ENCODE data around the gene RBPMS2.
A peak's percentile ranks its signal among the peaks of the same experiment; 100 is the strongest.

RBPMS2 gene

DNA sequence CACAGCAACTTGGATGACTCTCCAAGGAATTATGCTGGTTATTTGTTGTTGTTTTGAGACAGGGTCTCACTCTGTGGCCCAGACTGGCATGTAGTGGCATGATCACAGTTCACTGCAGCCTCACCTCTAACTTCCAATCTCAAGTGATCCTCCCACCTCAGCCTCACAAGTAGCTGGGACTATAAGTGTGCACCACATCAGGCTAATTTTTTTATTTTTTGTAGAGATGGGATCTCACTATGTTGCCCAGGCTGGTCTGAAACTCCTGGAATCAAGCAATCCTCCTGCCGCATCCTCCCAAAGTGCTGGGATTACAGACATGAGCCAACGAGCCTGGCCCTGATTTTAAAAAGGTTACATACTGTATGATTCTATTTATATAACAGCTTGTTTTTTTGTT lies 63.0 kb downstream of the RBPMS2 start:
- H3K27ac ChIP-seq, result no peak overlapping the region
- TF ChIP-seq, protein P1, sequence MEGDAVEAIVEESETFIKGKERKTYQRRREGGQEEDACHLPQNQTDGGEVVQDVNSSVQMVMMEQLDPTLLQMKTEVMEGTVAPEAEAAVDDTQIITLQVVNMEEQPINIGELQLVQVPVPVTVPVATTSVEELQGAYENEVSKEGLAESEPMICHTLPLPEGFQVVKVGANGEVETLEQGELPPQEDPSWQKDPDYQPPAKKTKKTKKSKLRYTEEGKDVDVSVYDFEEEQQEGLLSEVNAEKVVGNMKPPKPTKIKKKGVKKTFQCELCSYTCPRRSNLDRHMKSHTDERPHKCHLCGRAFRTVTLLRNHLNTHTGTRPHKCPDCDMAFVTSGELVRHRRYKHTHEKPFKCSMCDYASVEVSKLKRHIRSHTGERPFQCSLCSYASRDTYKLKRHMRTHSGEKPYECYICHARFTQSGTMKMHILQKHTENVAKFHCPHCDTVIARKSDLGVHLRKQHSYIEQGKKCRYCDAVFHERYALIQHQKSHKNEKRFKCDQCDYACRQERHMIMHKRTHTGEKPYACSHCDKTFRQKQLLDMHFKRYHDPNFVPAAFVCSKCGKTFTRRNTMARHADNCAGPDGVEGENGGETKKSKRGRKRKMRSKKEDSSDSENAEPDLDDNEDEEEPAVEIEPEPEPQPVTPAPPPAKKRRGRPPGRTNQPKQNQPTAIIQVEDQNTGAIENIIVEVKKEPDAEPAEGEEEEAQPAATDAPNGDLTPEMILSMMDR (conservative IDR thresholded peaks at IDR 0.05), result no peak

DNA sequence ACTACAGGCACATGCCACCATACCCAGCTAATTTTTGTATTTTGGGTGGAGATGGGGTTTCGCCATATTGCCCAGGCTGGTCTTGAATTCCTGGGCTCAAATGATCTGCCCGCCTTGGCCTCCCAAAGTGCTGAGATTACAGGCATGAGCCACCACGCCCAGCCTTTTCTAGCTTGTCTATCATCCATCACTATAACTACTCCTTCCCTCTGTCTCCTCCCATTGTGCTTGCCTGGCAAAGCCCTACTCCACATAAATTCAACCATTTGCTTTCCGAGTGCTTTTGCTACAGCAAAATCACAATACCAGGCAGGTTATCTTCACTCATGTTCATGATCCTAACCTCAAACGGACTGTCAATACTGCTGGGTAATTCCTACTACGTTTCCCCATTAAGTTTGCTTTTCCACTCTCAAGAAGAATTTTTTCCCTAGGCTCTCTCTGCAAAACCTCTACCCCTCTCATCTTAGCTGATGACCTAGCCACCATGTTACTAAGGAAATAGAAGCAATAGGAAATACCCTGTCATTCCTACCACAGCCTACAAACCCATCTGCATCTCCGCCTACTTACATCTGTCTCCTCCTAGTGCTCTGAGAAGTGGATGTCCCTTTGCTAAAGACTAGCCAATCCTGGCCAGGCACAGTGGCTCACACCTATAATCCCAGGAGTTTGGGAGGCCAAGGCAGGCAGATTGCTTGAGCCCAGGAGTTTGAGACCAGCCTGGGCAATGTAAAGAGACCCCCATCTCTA lies 64.5 kb downstream of the RBPMS2 start:
- no peak overlapping the region for H3K27ac ChIP-seq
- TF ChIP-seq, protein P1 (conservative IDR thresholded peaks at IDR 0.05), result no peak

DNA sequence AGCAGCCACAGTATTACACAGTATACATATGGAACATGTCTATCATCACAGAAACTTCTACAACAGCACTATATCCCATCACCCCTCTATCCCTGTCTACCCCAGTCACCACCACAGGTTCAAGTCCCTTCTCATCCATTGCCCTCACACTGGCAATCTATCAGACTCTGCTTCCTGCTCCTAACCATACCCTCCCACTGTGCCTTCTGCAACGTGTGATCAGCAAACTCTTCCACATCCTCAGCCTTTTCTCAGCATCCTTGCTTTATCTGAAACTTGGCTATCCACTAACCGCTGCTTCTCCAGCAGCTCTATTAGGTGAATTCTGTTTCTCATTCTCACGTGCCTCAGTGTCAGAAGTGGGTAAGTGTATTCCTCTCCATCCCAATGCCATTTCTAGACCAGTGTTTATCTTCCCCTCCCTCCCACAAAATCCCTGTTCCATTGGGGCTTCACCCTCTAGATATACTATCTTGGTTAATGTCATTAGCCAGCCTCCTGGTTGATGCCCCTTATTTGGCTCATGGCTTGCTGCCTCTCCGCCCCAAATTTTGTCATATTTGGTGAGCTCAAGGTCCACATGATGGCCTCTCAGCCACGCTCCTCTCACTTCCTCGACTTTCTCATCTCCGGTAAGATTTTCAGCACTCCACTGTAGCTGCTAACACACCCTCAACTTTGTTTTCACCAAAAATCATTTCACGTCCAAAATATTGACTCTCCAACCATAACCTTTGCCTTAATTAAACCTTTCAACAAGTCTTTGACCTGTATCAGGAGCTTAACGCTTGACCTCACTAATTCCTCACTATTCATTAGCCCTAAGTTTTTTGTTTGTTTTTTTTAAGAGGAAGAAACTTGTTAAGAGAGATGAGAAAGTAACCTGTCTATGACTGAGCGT lies 69.1 kb downstream of the RBPMS2 start:
- TF ChIP-seq, protein P1 (conservative IDR thresholded peaks at IDR 0.05), result no peak
- H3K27ac ChIP-seq, result no peak overlapping the region

DNA sequence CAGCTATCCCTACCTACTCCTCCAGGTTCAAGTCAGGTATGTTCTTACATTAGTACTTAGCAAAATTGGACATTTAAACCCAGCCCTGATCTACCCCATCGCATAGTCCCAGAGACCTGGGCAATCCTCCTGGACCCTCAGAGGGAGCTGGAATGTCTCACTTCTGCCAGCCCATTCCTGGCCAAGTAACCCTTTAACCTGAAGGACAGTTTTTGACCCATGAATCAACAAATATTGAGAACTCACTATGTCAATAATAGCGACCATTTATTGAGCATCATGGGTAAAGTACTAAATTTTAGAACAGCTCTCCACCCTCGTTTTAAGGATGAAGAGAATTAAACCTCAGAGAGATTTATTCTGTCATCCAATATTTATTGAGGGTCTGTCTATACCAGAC lies 70.4 kb downstream of the RBPMS2 start:
- H3K27ac ChIP-seq, result no peak overlapping the region
- TF ChIP-seq, protein P1 (conservative IDR thresholded peaks at IDR 0.05), result no peak

DNA sequence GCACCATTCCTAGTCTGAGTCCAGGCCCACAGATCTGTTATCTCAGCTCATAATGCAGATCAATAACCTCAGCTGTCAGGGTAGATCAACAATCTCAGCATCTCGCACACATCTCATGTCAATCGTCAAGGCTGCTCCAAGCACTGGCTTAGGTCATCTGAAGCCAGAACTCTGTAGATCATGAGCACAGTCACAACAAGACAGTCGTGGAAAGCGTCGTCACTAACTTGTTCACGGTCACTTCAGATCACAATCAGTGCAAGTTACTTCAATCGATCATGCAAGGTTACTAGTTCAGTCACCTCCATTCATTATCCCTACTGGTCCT lies 71.8 kb downstream of the RBPMS2 start:
- TF ChIP-seq, protein P1 (conservative IDR thresholded peaks at IDR 0.05), result no peak
- H3K27ac ChIP-seq, result peak overlapping the region; percentile 86

DNA sequence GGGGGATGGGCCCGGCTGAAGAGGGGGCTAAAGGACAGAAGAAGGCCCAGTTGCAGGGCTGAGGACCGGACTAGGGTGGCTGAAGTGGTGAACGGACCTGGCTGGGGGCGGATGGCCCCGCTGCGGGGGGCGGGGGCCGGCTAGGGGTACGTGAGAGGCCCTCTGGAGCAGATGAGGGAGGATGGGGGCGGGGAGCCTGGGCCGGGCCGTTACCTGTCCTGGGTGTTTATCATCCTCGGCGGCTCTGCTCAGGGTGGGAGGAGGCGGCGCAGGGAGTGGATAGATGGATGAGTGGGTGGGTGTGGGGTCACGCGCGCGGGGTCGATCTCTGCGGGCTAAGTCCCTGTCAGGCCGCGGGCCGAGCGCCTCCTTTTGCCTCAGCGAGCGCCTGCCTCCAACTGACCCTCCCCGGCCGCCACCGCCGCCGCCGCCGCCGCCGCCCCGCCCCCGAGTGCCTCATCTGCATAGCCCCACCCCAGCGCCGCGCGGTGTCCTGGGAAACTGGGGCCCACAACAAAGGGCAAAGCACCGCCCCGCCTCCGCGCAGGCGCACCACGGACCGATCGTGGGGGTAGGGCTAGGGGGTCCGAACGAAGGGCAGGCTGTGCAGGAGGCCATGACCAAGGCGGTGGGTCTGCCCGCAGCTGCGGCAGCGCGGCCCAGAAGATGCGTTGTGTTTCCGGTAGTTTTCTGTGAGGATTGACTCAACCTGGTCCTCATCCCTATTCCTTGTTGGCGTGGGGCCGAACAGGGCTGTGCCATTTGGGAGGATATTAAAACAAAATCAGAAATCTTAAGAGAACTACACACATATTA lies 72.4 kb downstream of the RBPMS2 start:
- TF ChIP-seq, protein P1 (conservative IDR thresholded peaks at IDR 0.05), result no peak
- peak overlapping the region; percentile 86 for H3K27ac ChIP-seq
